HCT116 (cell line): ENCODE results near the gene ABCG5.

Experiments
- CEBPB ChIP-seq: IDR thresholded peaks from 2 replicates; pipeline ENCODE4 v1.6.1; 2012; ENCODE audit warnings: low read depth
- EZH2 ChIP-seq: fragments of 200-600 bp; sonication (generic); IDR thresholded peaks from 2 replicates; pipeline ENCODE4 v1.6.1; 2017; ENCODE audit warnings: antibody characterized with exemption, mixed run types
- EZH2phosphoT487 ChIP-seq: fragments of 200-600 bp; IDR thresholded peaks from 2 replicates; pipeline ENCODE4 v1.6.1; 2018; ENCODE audit warnings: antibody characterized with exemption, borderline replicate concordance
- POLR2A ChIP-seq: IDR thresholded peaks from 2 replicates; pipeline ENCODE4 v1.7.0; 2011; ENCODE audit warnings: borderline replicate concordance; ENCODE audit not compliant: insufficient read depth, insufficient read length; ENCODE audit errors: extremely low read depth
- POLR2AphosphoS5 ChIP-seq: IDR thresholded peaks from 2 replicates; pipeline ENCODE4 v1.6.1; 2011; ENCODE audit warnings: mild to moderate bottlenecking, low read depth, low read length, moderate library complexity
- RAD21 ChIP-seq: IDR thresholded peaks from 2 replicates; pipeline ENCODE4 v1.6.1; 2012; ENCODE audit warnings: low read depth, mild to moderate bottlenecking
- SIN3A ChIP-seq: IDR thresholded peaks from 2 replicates; pipeline ENCODE4 v1.6.1; 2012; ENCODE audit warnings: low read depth
- SP1 ChIP-seq: IDR thresholded peaks from 2 replicates; pipeline ENCODE4 v1.6.1; 2012; ENCODE audit warnings: low read depth
- YY1 ChIP-seq: IDR thresholded peaks from 2 replicates; pipeline ENCODE4 v1.6.1; 2011; ENCODE audit warnings: low read length, low read depth, moderate library complexity, mild to moderate bottlenecking; ENCODE audit not compliant: insufficient replicate concordance; ENCODE audit errors: extremely low read depth
- ZFX ChIP-seq: fragments of 450-650 bp; IDR thresholded peaks from 2 replicates; pipeline ENCODE4 v1.6.1; 2017
- TF ChIP-seq, protein P1 (sequence below), 3 experiments: fragments of 200-600 bp in 1 of 3; sonication (generic) in 1 of 3; IDR thresholded peaks in 2 of 3; conservative IDR thresholded peaks in 1 of 3; 2 replicates each; pipeline ENCODE4 v1.5.1; 2012 to 2017; ENCODE audit warnings: low read depth in 2 of 3, low read length in 2 of 3, antibody characterized with exemption in 1 of 3, borderline replicate concordance in 1 of 3, control low read depth in 1 of 3, mild to moderate bottlenecking in 1 of 3, mixed read lengths in 1 of 3, mixed run types in 1 of 3, moderate library complexity in 1 of 3; ENCODE audit not compliant: insufficient read depth in 1 of 3
- TF ChIP-seq, protein P2 (sequence below): IDR thresholded peaks from 2 replicates; pipeline ENCODE4 v1.6.1; 2012
- TF ChIP-seq, protein P3 (sequence below): IDR thresholded peaks from 2 replicates; pipeline ENCODE4 v1.6.1; 2011; ENCODE audit warnings: mild to moderate bottlenecking, low read length, moderate library complexity; ENCODE audit not compliant: insufficient replicate concordance; ENCODE audit errors: extremely low read depth

DNA sequence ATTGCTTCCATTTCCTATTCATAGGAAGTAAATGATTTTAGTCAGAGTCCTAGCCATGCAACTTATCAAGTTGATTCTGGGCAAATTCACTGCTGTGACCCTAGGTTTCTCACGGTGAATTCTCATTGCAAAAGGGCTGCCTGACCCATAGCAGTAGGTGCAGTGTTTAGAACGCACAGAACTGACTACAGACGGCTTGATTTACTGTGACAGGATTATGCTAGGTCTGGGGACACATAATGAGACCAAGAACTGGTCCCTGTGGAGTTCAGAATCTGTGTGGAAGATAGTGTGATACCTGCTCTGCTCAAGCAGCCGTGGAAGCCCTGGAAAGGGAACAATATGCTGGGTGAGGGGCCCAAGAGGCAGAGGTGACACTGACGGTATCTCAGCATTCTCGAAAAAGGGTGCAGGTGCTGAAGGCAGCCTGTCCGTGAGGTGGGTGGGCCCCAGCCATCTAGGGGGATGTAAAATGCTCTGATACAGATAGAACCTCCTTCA lies 46.5 kb upstream of the ABCG5 start:
- TF ChIP-seq, protein P1, sequence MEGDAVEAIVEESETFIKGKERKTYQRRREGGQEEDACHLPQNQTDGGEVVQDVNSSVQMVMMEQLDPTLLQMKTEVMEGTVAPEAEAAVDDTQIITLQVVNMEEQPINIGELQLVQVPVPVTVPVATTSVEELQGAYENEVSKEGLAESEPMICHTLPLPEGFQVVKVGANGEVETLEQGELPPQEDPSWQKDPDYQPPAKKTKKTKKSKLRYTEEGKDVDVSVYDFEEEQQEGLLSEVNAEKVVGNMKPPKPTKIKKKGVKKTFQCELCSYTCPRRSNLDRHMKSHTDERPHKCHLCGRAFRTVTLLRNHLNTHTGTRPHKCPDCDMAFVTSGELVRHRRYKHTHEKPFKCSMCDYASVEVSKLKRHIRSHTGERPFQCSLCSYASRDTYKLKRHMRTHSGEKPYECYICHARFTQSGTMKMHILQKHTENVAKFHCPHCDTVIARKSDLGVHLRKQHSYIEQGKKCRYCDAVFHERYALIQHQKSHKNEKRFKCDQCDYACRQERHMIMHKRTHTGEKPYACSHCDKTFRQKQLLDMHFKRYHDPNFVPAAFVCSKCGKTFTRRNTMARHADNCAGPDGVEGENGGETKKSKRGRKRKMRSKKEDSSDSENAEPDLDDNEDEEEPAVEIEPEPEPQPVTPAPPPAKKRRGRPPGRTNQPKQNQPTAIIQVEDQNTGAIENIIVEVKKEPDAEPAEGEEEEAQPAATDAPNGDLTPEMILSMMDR (IDR thresholded peaks at IDR 0.05 in 2 of 3, conservative IDR thresholded peaks at IDR 0.05 in 1 of 3; ENCODE audit: borderline replicate concordance in 1 of 3, insufficient read depth in 1 of 3, low read depth in 2 of 3, low read length in 2 of 3): no peak
- TF ChIP-seq CEBPB (no peak), POLR2A (no peak), POLR2AphosphoS5 (no peak), RAD21 (no peak), YY1 (no peak), EZH2 (no peak), SIN3A (no peak), ZFX (no peak), SP1 (no peak), EZH2phosphoT487 (no peak)
- TF ChIP-seq, protein P2, sequence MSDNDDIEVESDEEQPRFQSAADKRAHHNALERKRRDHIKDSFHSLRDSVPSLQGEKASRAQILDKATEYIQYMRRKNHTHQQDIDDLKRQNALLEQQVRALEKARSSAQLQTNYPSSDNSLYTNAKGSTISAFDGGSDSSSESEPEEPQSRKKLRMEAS: no peak
- TF ChIP-seq, protein P3, sequence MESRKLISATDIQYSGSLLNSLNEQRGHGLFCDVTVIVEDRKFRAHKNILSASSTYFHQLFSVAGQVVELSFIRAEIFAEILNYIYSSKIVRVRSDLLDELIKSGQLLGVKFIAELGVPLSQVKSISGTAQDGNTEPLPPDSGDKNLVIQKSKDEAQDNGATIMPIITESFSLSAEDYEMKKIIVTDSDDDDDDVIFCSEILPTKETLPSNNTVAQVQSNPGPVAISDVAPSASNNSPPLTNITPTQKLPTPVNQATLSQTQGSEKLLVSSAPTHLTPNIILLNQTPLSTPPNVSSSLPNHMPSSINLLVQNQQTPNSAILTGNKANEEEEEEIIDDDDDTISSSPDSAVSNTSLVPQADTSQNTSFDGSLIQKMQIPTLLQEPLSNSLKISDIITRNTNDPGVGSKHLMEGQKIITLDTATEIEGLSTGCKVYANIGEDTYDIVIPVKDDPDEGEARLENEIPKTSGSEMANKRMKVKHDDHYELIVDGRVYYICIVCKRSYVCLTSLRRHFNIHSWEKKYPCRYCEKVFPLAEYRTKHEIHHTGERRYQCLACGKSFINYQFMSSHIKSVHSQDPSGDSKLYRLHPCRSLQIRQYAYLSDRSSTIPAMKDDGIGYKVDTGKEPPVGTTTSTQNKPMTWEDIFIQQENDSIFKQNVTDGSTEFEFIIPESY: no peak
